ENCODE measurements around the gene CCDC9B. TPM values are rescaled to one million over a fixed set of nuclear protein-coding genes. Genes with fewer than 3 reads are reported as not detected.

The CCDC9B gene
- total RNA-seq: 26.2 and 75.5 TPM in 2 replicates

DNA sequence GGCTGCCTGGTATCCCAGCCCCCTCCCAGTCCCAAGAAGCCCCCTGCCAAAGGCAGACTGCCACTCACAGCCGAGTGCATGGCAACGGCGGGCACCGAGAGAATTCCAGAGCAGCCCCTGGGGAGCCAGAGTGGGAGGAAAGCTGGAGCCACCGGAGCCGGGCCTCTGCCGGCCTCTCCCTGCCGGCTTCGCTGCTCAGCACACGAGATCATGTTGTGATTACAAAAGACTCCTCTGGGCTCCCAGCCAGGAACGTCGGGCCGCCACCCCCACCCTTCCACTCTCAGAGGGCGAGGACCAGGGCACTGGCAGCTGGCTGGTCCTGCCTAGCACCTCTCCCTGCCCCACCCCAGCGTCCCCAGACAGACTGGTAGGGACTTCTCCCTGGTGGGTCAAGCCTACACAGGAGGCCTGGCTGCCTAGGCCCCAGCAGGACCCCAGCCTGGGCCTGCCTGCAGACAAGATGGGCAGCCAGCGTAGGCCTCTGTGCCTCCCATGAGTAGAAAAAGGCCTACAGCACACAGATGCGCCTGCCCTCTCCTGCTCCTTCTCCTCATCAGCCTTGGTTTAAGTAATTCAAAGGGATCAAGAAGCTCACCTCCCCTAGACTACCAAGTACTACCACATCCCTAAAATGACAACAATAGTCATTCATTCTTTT lies at the start of gene CCDC9B:
TSS of gene CCDC9B (minus strand) at position 200 of the 661 bp plus-strand sequence. CDS start at position 80, 120 bp downstream.

GRCh38 chr15:40382580-40383456 lies 42.1 kb upstream of the CCDC9B start, which contains the start of gene KNSTRN:
Gene KNSTRN, plus strand, starts transcription at chr15:40382721. Its CDS starts 115 bp downstream, at chr15:40382836.

DNA sequence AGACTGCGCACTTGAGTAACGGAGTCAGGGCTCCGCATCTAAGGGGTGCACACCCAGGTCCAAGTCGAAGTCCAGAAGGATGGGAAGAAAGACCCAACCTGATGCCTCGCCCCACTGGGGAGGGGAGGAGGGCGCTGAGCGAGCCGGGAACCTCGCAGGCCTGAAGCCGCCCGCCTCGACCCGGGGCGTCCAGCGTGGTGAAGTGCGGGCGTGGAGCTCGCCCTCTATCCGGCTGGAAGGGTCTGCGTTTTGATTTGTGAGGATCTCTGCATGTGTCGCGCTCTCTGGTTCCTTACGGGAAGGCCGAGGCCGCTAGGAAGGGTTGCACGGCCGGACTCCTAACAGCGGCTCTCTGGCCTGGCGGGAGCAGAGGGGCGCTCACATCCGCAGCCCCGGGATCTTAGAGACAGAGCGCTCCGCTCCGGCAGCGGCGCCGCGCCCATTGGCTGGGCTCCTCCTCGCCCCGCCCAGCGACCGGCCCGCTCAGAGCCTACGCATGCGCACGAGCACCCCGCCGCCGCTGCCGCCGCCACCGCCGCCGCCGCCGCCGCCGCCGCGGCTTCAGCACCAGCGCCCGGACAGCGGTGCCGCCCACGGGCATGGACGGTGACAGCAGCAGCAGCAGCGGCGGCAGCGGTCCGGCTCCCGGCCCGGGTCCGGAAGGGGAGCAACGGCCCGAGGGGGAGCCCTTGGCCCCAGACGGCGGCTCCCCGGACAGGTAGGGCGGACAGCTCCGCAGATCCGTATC lies 17.2 kb upstream of the CCDC9B start, which contains the start of gene DISP2:
TSS of gene DISP2 (plus strand) at position 497 of the 748 bp plus-strand sequence. CDS start at position 600, 103 bp downstream.

DNA sequence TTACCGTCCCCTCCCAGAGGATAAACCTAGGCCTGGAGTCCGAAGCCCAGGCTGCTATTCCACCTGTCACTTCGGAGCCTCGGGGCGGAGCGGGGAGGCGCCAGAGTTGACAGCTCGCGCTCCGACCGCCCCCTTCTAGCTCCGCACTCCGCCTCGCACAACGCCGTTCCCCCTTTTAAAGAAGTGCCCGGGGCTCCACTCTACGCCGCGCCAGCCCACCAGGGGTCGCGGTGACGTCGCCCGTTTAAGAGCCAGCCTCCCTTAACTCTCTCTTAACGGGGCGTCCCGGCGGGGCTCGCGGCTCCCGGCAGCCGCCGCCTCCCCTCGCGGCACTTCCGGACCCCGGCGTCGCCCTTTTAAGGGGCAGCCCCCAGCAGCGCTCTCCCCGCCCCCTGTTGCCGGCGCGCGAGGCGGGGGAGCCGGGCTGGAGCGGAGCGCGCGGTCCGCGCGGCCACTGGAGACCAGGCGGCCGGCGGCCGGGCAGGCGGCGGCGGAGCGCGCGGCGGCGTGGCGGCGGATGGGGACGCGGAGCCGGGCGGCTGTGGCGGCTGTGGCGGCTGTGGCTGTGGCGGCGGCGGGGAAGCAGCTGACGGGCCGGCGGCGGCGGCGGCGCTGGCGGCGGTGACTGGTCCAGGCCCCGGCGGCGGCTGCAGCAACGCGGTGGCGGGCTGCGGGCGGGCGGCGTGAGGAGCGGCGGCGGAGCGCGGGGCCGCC lies 17.3 kb downstream of the CCDC9B start, which contains the start of gene INAFM2:
TSS of gene INAFM2 (plus strand) at position 454 of the 714 bp plus-strand sequence. CDS start 364 bp downstream, outside the sequence.

GRCh38 chr15:40307421-40308211 lies 33.1 kb downstream of the CCDC9B start, which contains the start of gene PLCB2:
Gene PLCB2, minus strand, starts transcription at chr15:40307935. Its CDS starts 263 bp downstream, at chr15:40307672.

DNA sequence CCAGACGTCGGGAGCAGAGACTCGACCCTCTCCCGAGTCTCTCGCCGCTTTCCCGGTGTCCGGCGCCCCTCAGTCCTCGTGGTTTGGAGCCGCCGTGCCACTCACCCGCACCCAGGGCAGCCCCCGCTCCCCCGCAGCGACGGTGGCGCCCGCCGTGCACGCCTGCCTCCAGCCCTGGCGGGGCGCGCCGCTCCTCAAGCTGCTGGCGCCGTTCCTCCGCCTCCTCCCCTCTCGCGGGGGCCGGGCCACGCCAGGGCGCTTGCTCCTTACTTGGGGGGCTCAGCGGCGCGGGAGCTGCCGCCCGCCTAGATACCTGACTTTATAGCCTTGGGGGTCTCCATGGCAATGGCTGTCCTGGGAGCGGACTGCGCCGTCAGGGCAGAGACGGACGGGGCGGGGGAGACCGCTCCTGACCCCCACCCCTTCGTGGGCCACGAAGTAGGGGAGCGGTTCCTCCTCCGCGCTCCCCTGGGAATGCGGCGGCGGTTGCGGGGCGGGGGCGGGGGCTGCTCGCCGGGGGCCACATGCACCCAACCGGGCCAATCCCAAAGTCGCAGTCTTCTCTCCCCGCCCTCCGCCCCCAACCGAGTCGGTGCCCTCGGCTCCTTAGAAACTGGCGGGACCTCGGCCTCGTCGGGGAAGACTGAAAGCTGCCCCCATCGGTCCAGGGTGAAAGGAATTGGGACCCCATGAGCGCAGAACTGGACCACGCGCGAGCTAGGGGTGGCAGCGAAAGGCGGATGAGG lies 57.7 kb downstream of the CCDC9B start, which contains the start of gene ANKRD63:
TSS of gene ANKRD63 (minus strand) at position 196 of the 746 bp plus-strand sequence. CDS start 478 bp downstream, outside the sequence.

Other genes with a start within 250 kb of the CCDC9B start
- 3.0 and 4.0 TPM in 2 replicates for gene BMF, start 232.1 kb downstream of the CCDC9B start, total RNA-seq
- 10.1 and 29.4 TPM in 2 replicates for gene BUB1B, start 179.9 kb downstream of the CCDC9B start, total RNA-seq
- gene PAK6, start 101.9 kb downstream of the CCDC9B start, total RNA-seq: not detected in 2 replicates
- 0.09 TPM in 2 replicates for gene ANKRD63, start 57.9 kb downstream of the CCDC9B start, total RNA-seq
- 1.7 and 2.0 TPM in 2 replicates for gene PLCB2, start 33.0 kb downstream of the CCDC9B start, total RNA-seq
- 18.0 and 22.7 TPM in 2 replicates for gene INAFM2, start 17.2 kb downstream of the CCDC9B start, total RNA-seq
- gene PHGR1, start 10.1 kb upstream of the CCDC9B start, total RNA-seq: not detected in 2 replicates
- gene DISP2, start 17.3 kb upstream of the CCDC9B start, total RNA-seq: 0.18 and 0.19 TPM in 2 replicates
- gene KNSTRN, start 41.8 kb upstream of the CCDC9B start, total RNA-seq: 30.4 and 47.1 TPM in 2 replicates
- 36.4 and 46.3 TPM in 2 replicates for gene IVD, start 64.9 kb upstream of the CCDC9B start, total RNA-seq
- 6.7 and 8.2 TPM in 2 replicates for gene BAHD1, start 100.0 kb upstream of the CCDC9B start, total RNA-seq
- gene CHST14, start 130.0 kb upstream of the CCDC9B start, total RNA-seq: 7.3 and 8.7 TPM in 2 replicates
- gene CCDC32, start 224.1 kb upstream of the CCDC9B start, total RNA-seq: 15.3 and 20.9 TPM in 2 replicates
- 13.9 and 14.0 TPM in 2 replicates for gene RPUSD2, start 228.4 kb upstream of the CCDC9B start, total RNA-seq